Astrocyte (in vitro differentiated cells and primary cell): ENCODE measurements around the gene TSPAN14. TPM values are rescaled to one million over a fixed set of nuclear protein-coding genes. Genes with fewer than 3 reads are reported as not detected.

Experiments used
- DNase-seq: peaks from one replicate; pipeline ENCODE4 v3.0.0-alpha.2; 2010; ENCODE audit warnings: low read depth
- FAIRE-seq: peaks from 2 replicates; lab custom pipeline; 2011; peaks lifted over from hg19 to GRCh38; lab: Jason Lieb, UNC
- H2AFZ ChIP-seq: 2 replicates; pipeline ENCODE4 v1.6.0; 2012; ENCODE audit warnings: low read depth, low read length, inconsistent platforms
- H3K27ac ChIP-seq: 2 replicates; pipeline ENCODE4 v1.5.1; 2011; ENCODE audit warnings: low read depth, low read length, inconsistent platforms
- H3K27me3 ChIP-seq: 2 replicates; pipeline ENCODE4 v1.6.0; 2011; ENCODE audit warnings: low read length, inconsistent platforms; ENCODE audit not compliant: insufficient read depth
- H3K36me3 ChIP-seq: 2 replicates; pipeline ENCODE4 v1.5.1; 2011; ENCODE audit warnings: low read length, inconsistent platforms; ENCODE audit not compliant: insufficient read depth
- H3K4me1 ChIP-seq: 2 replicates; pipeline ENCODE4 v1.5.1; 2011; ENCODE audit warnings: low read length, inconsistent platforms; ENCODE audit not compliant: insufficient read depth
- H3K4me2 ChIP-seq: 2 replicates; pipeline ENCODE4 v1.6.0; 2012; ENCODE audit warnings: low read length, inconsistent platforms
- H3K4me3 ChIP-seq: 2 replicates; pipeline ENCODE4 v1.5.1; 2011; ENCODE audit warnings: low read depth, mild to moderate bottlenecking, low read length, inconsistent platforms; ENCODE audit not compliant: insufficient read depth
- H3K79me2 ChIP-seq: 2 replicates; pipeline ENCODE4 v1.6.0; 2012; ENCODE audit warnings: mild to moderate bottlenecking, low read length, inconsistent platforms; ENCODE audit not compliant: insufficient read depth
- H3K9ac ChIP-seq: 2 replicates; pipeline ENCODE4 v1.6.0; 2012; ENCODE audit warnings: mild to moderate bottlenecking, low read length, inconsistent platforms
- H3K9me3 ChIP-seq: 2 replicates; pipeline ENCODE4 v1.5.1; 2012; ENCODE audit warnings: low read depth, mild to moderate bottlenecking, low read length, inconsistent platforms; ENCODE audit not compliant: insufficient read depth
- H4K20me1 ChIP-seq: 2 replicates; pipeline ENCODE4 v1.6.0; 2012; ENCODE audit warnings: low read length, inconsistent platforms; ENCODE audit not compliant: insufficient read depth
- H3K27ac Mint-ChIP-seq: one replicate; pipeline ENCODE4 v1.8.0; 2021; ENCODE audit warnings: mild to moderate bottlenecking, mixed read lengths; ENCODE audit not compliant: unreplicated experiment
- H3K27me3 Mint-ChIP-seq: one replicate; pipeline ENCODE4 v1.8.0; 2021; ENCODE audit warnings: low read depth, mixed read lengths; ENCODE audit not compliant: unreplicated experiment
- H3K36me3 Mint-ChIP-seq: one replicate; pipeline ENCODE4 v1.8.0; 2021; ENCODE audit warnings: low read depth, mixed read lengths; ENCODE audit not compliant: unreplicated experiment
- H3K4me1 Mint-ChIP-seq: one replicate; pipeline ENCODE4 v1.8.0; 2021; ENCODE audit warnings: low read depth, mixed read lengths; ENCODE audit not compliant: unreplicated experiment
- H3K4me3 Mint-ChIP-seq: one replicate; pipeline ENCODE4 v1.8.0; 2021; ENCODE audit warnings: mild to moderate bottlenecking, moderate library complexity, mixed read lengths; ENCODE audit not compliant: unreplicated experiment
- H3K9me3 Mint-ChIP-seq: one replicate; pipeline ENCODE4 v1.8.0; 2021; ENCODE audit warnings: mild to moderate bottlenecking, mixed read lengths; ENCODE audit not compliant: unreplicated experiment
- CTCF ChIP-seq: IDR thresholded peaks from 2 replicates; pipeline ENCODE4 v1.5.1; 2011; ENCODE audit warnings: low read depth, mild to moderate bottlenecking, inconsistent platforms, low read length, moderate library complexity; ENCODE audit not compliant: insufficient read depth
- EZH2 ChIP-seq: IDR thresholded peaks from 2 replicates; pipeline ENCODE4 v1.6.1; 2012; ENCODE audit warnings: mild to moderate bottlenecking, low read length, inconsistent platforms; ENCODE audit not compliant: insufficient read depth
- total RNA-seq: library from RNA; stranded (reverse); gene quantifications from 2 replicates; pipeline ENCODE4 v1.2.1, GENCODE V29; 2021

TSPAN14 gene
- total RNA-seq, 1 donor from 2014 or later = 140 TPM

GRCh38 chr10:80458263-80458625 lies 4.1 kb downstream of the TSPAN14 start:
- no peak for TF ChIP-seq EZH2
- no peak for TF ChIP-seq CTCF
- FAIRE-seq (no peak), DNase-seq (no peak)
- Mint-ChIP-seq H3K4me1 (peaks cover 66% of the 10 kb centered on the region), H3K36me3 (peaks cover 5% of the 10 kb centered on the region), H3K27me3 (no peaks in the 10 kb centered on the region), H3K9me3 (no peaks in the 10 kb centered on the region), H3K4me3 (peak overlapping the region; percentile 69), H3K27ac (peak overlapping the region; percentile 34)
- Histone ChIP-seq H3K9ac (peak overlapping the region; percentile 43), H3K4me1 (peaks cover 69% of the 10 kb centered on the region), H3K4me2 (peak overlapping the region; percentile 62), H3K4me3 (no peak overlapping the region), H3K27ac (peak overlapping the region; percentile 20), H3K27me3 (no peaks in the 10 kb centered on the region), H3K9me3 (no peaks in the 10 kb centered on the region), H4K20me1 (peaks cover 85% of the 10 kb centered on the region), H3K36me3 (peaks cover 2% of the 10 kb centered on the region), H2AFZ (no peak overlapping the region), H3K79me2 (peaks cover 90% of the 10 kb centered on the region)

GRCh38 chr10:80458638-80459037 lies 4.5 kb downstream of the TSPAN14 start:
- Histone ChIP-seq H4K20me1 (peaks cover 89% of the 10 kb centered on the region), H3K4me3 (no peak overlapping the region), H3K9me3 (no peaks in the 10 kb centered on the region), H3K27ac (peak overlapping the region; percentile 20), H3K36me3 (peaks cover 2% of the 10 kb centered on the region), H3K27me3 (no peaks in the 10 kb centered on the region), H3K4me1 (peaks cover 69% of the 10 kb centered on the region), H3K9ac (peak overlapping the region; percentile 43), H2AFZ (no peak overlapping the region), H3K4me2 (peak overlapping the region; percentile 62), H3K79me2 (peaks cover 94% of the 10 kb centered on the region)
- FAIRE-seq = no peak
- no peak for TF ChIP-seq CTCF
- peaks cover 5% of the 10 kb centered on the region for H3K36me3 Mint-ChIP-seq
- H3K9me3 Mint-ChIP-seq = no peaks in the 10 kb centered on the region
- DNase-seq = no peak
- H3K4me3 Mint-ChIP-seq = peak overlapping the region; percentile 69
- peaks cover 66% of the 10 kb centered on the region for H3K4me1 Mint-ChIP-seq
- no peaks in the 10 kb centered on the region for H3K27me3 Mint-ChIP-seq
- peak overlapping the region; percentile 34 for H3K27ac Mint-ChIP-seq

- peak; percentile 82 for DNase-seq
- Histone ChIP-seq H3K4me3 (no peak overlapping the region), H2AFZ (no peak overlapping the region)
Observed at GRCh38 chr10:80459047-80459865, 5.1 kb downstream of the TSPAN14 start.

More at GRCh38 chr10:80459047-80459865, 5.1 kb downstream of the TSPAN14 start:
- peaks cover 2% of the 10 kb centered on the region for H3K36me3 ChIP-seq
- peaks cover 95% of the 10 kb centered on the region for H4K20me1 ChIP-seq
- no peaks in the 10 kb centered on the region for H3K27me3 ChIP-seq
- Mint-ChIP-seq H3K4me1 (peaks cover 72% of the 10 kb centered on the region), H3K9me3 (no peaks in the 10 kb centered on the region), H3K36me3 (peaks cover 5% of the 10 kb centered on the region), H3K27me3 (no peaks in the 10 kb centered on the region), H3K4me3 (peak overlapping the region; percentile 62), H3K27ac (peak overlapping the region; percentile 77)
- H3K4me2 ChIP-seq = peak overlapping the region; percentile 62
- no peak for TF ChIP-seq CTCF
- TF ChIP-seq EZH2 = no peak
- no peaks in the 10 kb centered on the region for H3K9me3 ChIP-seq
- H3K79me2 ChIP-seq = peaks cover 100% of the 10 kb centered on the region
- FAIRE-seq = no peak
- peak overlapping the region; percentile 43 for H3K9ac ChIP-seq
- peaks cover 75% of the 10 kb centered on the region for H3K4me1 ChIP-seq
- no peak overlapping the region for H3K27ac ChIP-seq
